Cerebellar nuclear complex (tissue), 1 donor: ENCODE results near the gene SUCLA2.
"Not testable (repeated sequence)": the region's sequence is repeated elsewhere in the genome, so short reads cannot be mapped to it uniquely, and the experiment has no call there.

Experiments used
- DNase-seq, 2 experiments: peaks; one replicate each; lab custom pipeline; 2025; lab: John Stamatoyannopoulos, UW

The SUCLA2 gene

GRCh38 chr13:47991859-47992258, 9.2 kb downstream of the SUCLA2 start:
- DNase-seq, result no peak

GRCh38 chr13:47990920-47991466, 10.1 kb downstream of the SUCLA2 start:
- no peak for DNase-seq

GRCh38 chr13:47990427-47990826, 10.6 kb downstream of the SUCLA2 start:
- DNase-seq, result no peak

- no peak for DNase-seq
These were observed 18.0 kb downstream of the SUCLA2 start for GRCh38 chr13:47983070-47983469.

GRCh38 chr13:47976325-47976724, 24.7 kb downstream of the SUCLA2 start:
- no peak for DNase-seq

- no peak for DNase-seq
These were observed 36.2 kb downstream of the SUCLA2 start for GRCh38 chr13:47964863-47965262.

GRCh38 chr13:47962237-47962636, 38.8 kb downstream of the SUCLA2 start:
- no peak for DNase-seq

- DNase-seq, result no peak
These were observed 41.4 kb downstream of the SUCLA2 start for GRCh38 chr13:47959468-47960247.

- DNase-seq, result no peak
These were observed 44.0 kb downstream of the SUCLA2 start for GRCh38 chr13:47957073-47957472.

- no peak for DNase-seq
These were observed 45.2 kb downstream of the SUCLA2 start for GRCh38 chr13:47955836-47956235.

- no peak for DNase-seq
These were observed 51.3 kb downstream of the SUCLA2 start for GRCh38 chr13:47949799-47950198.

GRCh38 chr13:47945738-47946137, 55.3 kb downstream of the SUCLA2 start:
- no peak for DNase-seq

GRCh38 chr13:47945146-47945545, 55.9 kb downstream of the SUCLA2 start:
- DNase-seq, result not testable (repeated sequence)

GRCh38 chr13:47934371-47934770, 66.7 kb downstream of the SUCLA2 start:
- DNase-seq, result no peak

- no peak for DNase-seq
These were observed 67.8 kb downstream of the SUCLA2 start for GRCh38 chr13:47932950-47933923.

GRCh38 chr13:47930649-47931165, 70.4 kb downstream of the SUCLA2 start:
- DNase-seq, result no peak

- DNase-seq, result no peak
These were observed 71.9 kb downstream of the SUCLA2 start for GRCh38 chr13:47929156-47929555.

- DNase-seq, result no peak
These were observed 84.0 kb downstream of the SUCLA2 start for GRCh38 chr13:47917022-47917574.

- no peak for DNase-seq
These were observed 92.7 kb downstream of the SUCLA2 start for GRCh38 chr13:47908197-47908902.

- no peak for DNase-seq
These were observed 96.2 kb downstream of the SUCLA2 start for GRCh38 chr13:47904891-47905290.

- no peak for DNase-seq
These were observed 96.8 kb downstream of the SUCLA2 start for GRCh38 chr13:47904241-47904640.
